ENCODE measurements around the gene TRIM67.

The TRIM67 gene

DNA sequence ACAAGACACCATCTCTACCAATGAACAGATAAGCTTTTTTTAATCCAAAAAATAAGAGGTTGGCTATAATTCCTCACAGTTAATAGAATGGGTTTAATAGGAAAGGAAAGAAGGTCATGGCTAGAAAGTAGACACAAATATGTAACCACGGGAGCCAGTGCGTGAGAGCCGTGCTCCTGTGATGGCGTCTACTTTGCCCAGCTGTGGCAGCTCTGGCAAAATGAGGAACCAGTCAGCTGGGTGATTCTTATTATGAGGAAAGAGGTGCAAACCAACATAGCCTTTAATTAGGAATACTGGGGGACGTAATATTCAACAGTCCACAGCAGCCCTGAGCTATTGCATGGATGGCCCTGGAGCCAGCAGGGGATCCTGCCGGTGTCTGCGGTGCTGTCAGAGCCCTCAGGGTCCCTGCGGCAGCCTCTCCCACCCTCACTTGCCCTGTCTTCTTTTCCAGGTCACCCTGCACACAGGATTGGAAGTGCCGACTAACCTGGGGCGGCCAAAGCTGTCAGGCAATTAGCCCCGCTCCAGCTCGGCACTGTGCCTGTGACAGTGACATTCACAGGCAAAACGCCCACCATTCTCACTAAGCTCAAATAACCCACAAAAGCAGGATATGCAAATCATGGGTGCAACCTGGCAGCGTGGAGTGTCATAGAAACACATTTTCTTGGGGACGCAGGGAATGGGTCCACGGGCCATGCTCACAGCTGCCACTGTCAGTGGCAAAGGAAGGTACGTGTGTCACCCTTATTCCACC lies 53.2 kb downstream of the TRIM67 start:
- H3K79me2 ChIP-seq (ENCODE audit: insufficient read depth, low read length), result no peaks in the 10 kb centered on the region
- no peak overlapping the region for H2AFZ ChIP-seq (ENCODE audit: low read depth, low read length, severe bottlenecking)
- no peaks in the 10 kb centered on the region for H3K36me3 ChIP-seq (ENCODE audit: low read length)
- no peaks in the 10 kb centered on the region for H4K20me1 ChIP-seq (ENCODE audit: low read depth, low read length)
- no peaks in the 10 kb centered on the region for H3K9me2 ChIP-seq (replicated peaks; ENCODE audit: insufficient read depth, low read length)
- no peak for TF ChIP-seq CTCF (IDR thresholded peaks at IDR 0.05; ENCODE audit: insufficient read depth, low read length, poor library complexity, severe bottlenecking)
- no peak for TF ChIP-seq EZH2phosphoT487 (conservative IDR thresholded peaks at IDR 0.05; ENCODE audit: low read length)
- no peak overlapping the region for H3K27ac ChIP-seq (ENCODE audit: low read depth, low read length)
- H3K4me2 ChIP-seq (ENCODE audit: low read depth, low read length, poor library complexity, severe bottlenecking), result no peak overlapping the region
- H3K9ac ChIP-seq (ENCODE audit: low read length), result no peak overlapping the region
- H3K4me3 ChIP-seq (ENCODE audit: insufficient read depth, low read length, poor library complexity, severe bottlenecking), result no peak overlapping the region
- H3K9me3 ChIP-seq (ENCODE audit: insufficient read depth, low read length), result no peaks in the 10 kb centered on the region
- no peaks in the 10 kb centered on the region for H3F3A ChIP-seq (ENCODE audit: insufficient read depth)
- no peaks in the 10 kb centered on the region for H3K27me3 ChIP-seq (ENCODE audit: low read length)

DNA sequence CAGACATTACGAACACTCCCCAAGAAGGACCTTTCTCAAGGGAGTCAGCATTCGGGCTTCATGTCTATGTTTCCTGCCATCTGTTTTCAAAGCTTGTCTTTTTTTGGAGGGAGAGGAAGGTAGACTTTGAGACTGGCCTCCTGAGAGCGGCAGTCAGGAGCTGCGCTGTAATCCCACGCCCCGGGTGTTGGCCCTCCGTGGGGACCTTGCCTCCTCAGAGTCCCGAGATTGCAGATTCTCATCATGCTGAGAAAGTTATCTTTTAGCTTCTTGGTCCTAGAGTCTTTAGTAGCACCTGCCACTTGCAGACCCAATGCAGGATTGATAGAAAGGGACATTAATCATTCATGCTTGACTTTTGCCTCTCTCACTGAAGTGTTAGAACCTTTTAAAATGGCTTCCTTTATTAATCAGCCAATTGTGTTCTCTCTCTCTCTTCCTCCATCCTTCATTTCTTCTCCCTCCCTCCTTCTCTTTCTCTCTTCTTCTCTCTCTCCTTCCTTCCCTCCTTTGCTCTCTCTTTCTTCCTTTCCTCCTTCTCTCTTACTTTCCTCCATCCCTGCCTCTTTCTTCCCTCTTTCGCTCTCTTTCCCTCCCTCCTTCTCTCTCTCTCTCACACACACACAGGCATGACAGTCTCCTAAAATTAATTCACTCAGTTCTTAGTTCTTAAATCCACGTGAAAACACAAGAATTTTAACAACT lies 54.0 kb downstream of the TRIM67 start:
- no peaks in the 10 kb centered on the region for H3K36me3 ChIP-seq (ENCODE audit: low read length)
- H3K4me2 ChIP-seq (ENCODE audit: low read depth, low read length, poor library complexity, severe bottlenecking), result no peak overlapping the region

GRCh38 chr1:231216498-231216897 lies 54.6 kb downstream of the TRIM67 start:
- Histone ChIP-seq H3K9ac (ENCODE audit: low read length) (no peak overlapping the region), H3K27ac (ENCODE audit: low read depth, low read length) (no peak overlapping the region), H3K4me3 (ENCODE audit: insufficient read depth, low read length, poor library complexity, severe bottlenecking) (no peak overlapping the region), H3K27me3 (ENCODE audit: low read length) (no peaks in the 10 kb centered on the region), H4K20me1 (ENCODE audit: low read depth, low read length) (no peaks in the 10 kb centered on the region), H3K9me3 (ENCODE audit: insufficient read depth, low read length) (no peaks in the 10 kb centered on the region), H3K9me2 (replicated peaks; ENCODE audit: insufficient read depth, low read length) (no peaks in the 10 kb centered on the region), H2AFZ (ENCODE audit: low read depth, low read length, severe bottlenecking) (no peak overlapping the region), H3K79me2 (ENCODE audit: insufficient read depth, low read length) (no peaks in the 10 kb centered on the region), H3K36me3 (ENCODE audit: low read length) (no peaks in the 10 kb centered on the region), H3K4me2 (ENCODE audit: low read depth, low read length, poor library complexity, severe bottlenecking) (no peak overlapping the region), H3F3A (ENCODE audit: insufficient read depth) (no peaks in the 10 kb centered on the region)
- TF ChIP-seq CTCF (IDR thresholded peaks at IDR 0.05; ENCODE audit: insufficient read depth, low read length, poor library complexity, severe bottlenecking) (no peak), EZH2phosphoT487 (conservative IDR thresholded peaks at IDR 0.05; ENCODE audit: low read length) (no peak)

More for the DNA sequence above, 54.0 kb downstream of the TRIM67 start:
- no peaks in the 10 kb centered on the region for H3F3A ChIP-seq (ENCODE audit: insufficient read depth)
- H3K4me3 ChIP-seq (ENCODE audit: insufficient read depth, low read length, poor library complexity, severe bottlenecking), result no peak overlapping the region
- no peaks in the 10 kb centered on the region for H3K9me2 ChIP-seq (replicated peaks; ENCODE audit: insufficient read depth, low read length)
- no peaks in the 10 kb centered on the region for H4K20me1 ChIP-seq (ENCODE audit: low read depth, low read length)
- H3K9me3 ChIP-seq (ENCODE audit: insufficient read depth, low read length), result no peaks in the 10 kb centered on the region
- no peaks in the 10 kb centered on the region for H3K79me2 ChIP-seq (ENCODE audit: insufficient read depth, low read length)
- no peak overlapping the region for H3K27ac ChIP-seq (ENCODE audit: low read depth, low read length)
- TF ChIP-seq CTCF (IDR thresholded peaks at IDR 0.05; ENCODE audit: insufficient read depth, low read length, poor library complexity, severe bottlenecking) (no peak), EZH2phosphoT487 (conservative IDR thresholded peaks at IDR 0.05; ENCODE audit: low read length) (no peak)
- H3K27me3 ChIP-seq (ENCODE audit: low read length), result no peaks in the 10 kb centered on the region
- H2AFZ ChIP-seq (ENCODE audit: low read depth, low read length, severe bottlenecking), result no peak overlapping the region
- H3K9ac ChIP-seq (ENCODE audit: low read length), result no peak overlapping the region
